ENCODE measurements around the gene CHN1. TPM values are rescaled to one million over a fixed set of nuclear protein-coding genes. Genes with fewer than 3 reads are reported as not detected.
A peak's percentile ranks its signal among the peaks of the same experiment; 100 is the strongest.

CHN1 gene
- total and polyA plus RNA-seq, 12 donors, result 7.6 to 40.0 (median 21.8) TPM

- 44 to 63% (median 56%) methylated on average over 3 of the region's 3 CpGs for WGBS, 4 donors
- no peak for TF ChIP-seq POLR2A (IDR thresholded peaks at IDR 0.05)
- no peak for TF ChIP-seq CTCF (IDR thresholded peaks at IDR 0.05)
- Histone ChIP-seq H3K27ac (no peak overlapping the region), H3K36me3 (replicated peaks in 1 of 2) (no peaks in the 10 kb centered on the region), H3K4me3 (no peak overlapping the region), H3K4me1 (replicated peaks in 1 of 2) (no peaks in the 10 kb centered on the region), H3K27me3 (no peaks in the 10 kb centered on the region), H3K9me3 (replicated peaks in 1 of 3) (no peaks in the 10 kb centered on the region)
- no peak for DNase-seq
- intact Hi-C loops (cut with DNase I), result loop anchor here in 1 of 2 donors (10.0 kb wide), 1 partner anchor 249 kb away; no protein-coding TSS in a partner anchor
Measured at GRCh38 chr2:175035806-175036205, 30.6 kb upstream of the CHN1 start.

GRCh38 chr2:175034716-175035115 is 29.5 kb upstream of the CHN1 start:
- 87 to 97% (median 92%) methylated on average over 3 of the region's 3 CpGs for WGBS, 4 donors
- H3K4me1 ChIP-seq (replicated peaks in 1 of 2), result no peaks in the 10 kb centered on the region
- no peak for TF ChIP-seq CTCF (IDR thresholded peaks at IDR 0.05)
- no peak for TF ChIP-seq POLR2A (IDR thresholded peaks at IDR 0.05)
- no peaks in the 10 kb centered on the region for H3K9me3 ChIP-seq (replicated peaks in 1 of 3)
- H3K36me3 ChIP-seq (replicated peaks in 1 of 2), result no peaks in the 10 kb centered on the region
- no peak for DNase-seq
- H3K27me3 ChIP-seq, result no peaks in the 10 kb centered on the region
- no peak overlapping the region for H3K4me3 ChIP-seq
- intact Hi-C loops (cut with DNase I), result loop anchor here in 1 of 2 donors (10.0 kb wide), 1 partner anchor 250 kb away; no protein-coding TSS in a partner anchor
- H3K27ac ChIP-seq, result no peak overlapping the region

GRCh38 chr2:175030380-175031271 is 25.4 kb upstream of the CHN1 start:
- no peaks in the 10 kb centered on the region for H3K36me3 ChIP-seq (replicated peaks in 1 of 2)
- H3K4me3 ChIP-seq, result no peak overlapping the region
- H3K9me3 ChIP-seq (replicated peaks in 1 of 3), result no peaks in the 10 kb centered on the region
- no peaks in the 10 kb centered on the region for H3K27me3 ChIP-seq
- peak; percentile 10 to 63 (median 32) for DNase-seq
- intact Hi-C loops (cut with DNase I), result loop anchor here in 1 of 2 donors (10.0 kb wide), 1 partner anchor 254 kb away; no protein-coding TSS in a partner anchor
- no peak overlapping the region for H3K27ac ChIP-seq
- 52 to 81% (median 76%) methylated on average over 5 of the region's 5 CpGs for WGBS, 4 donors
- no peaks in the 10 kb centered on the region for H3K4me1 ChIP-seq (replicated peaks in 1 of 2)
- TF ChIP-seq POLR2A (IDR thresholded peaks at IDR 0.05) (no peak), CTCF (IDR thresholded peaks at IDR 0.05) (peak in 3 of 6 experiments; percentile 27 to 37 (median 31))

GRCh38 chr2:175027755-175028154 is 22.6 kb upstream of the CHN1 start:
- Histone ChIP-seq H3K27ac (peak overlapping the region in 1 of 5 donors; percentile 47), H3K36me3 (replicated peaks in 1 of 2) (no peaks in the 10 kb centered on the region), H3K9me3 (replicated peaks in 1 of 3) (no peaks in the 10 kb centered on the region), H3K4me1 (replicated peaks in 1 of 2) (no peaks in the 10 kb centered on the region), H3K27me3 (no peaks in the 10 kb centered on the region), H3K4me3 (no peak overlapping the region)
- TF ChIP-seq CTCF (IDR thresholded peaks at IDR 0.05) (no peak), POLR2A (IDR thresholded peaks at IDR 0.05) (no peak)
- 87 to 95% (median 93%) methylated on average over 3 of the region's 3 CpGs for WGBS, 4 donors
- intact Hi-C loops (cut with DNase I), result no loop called here
- no peak for DNase-seq
